HCT116 (cell line): ENCODE results near the gene QRSL1.

Source experiments
- EZH2 ChIP-seq: fragments of 200-600 bp; sonication (generic); IDR thresholded peaks from 2 replicates; pipeline ENCODE4 v1.6.1; 2017; ENCODE audit warnings: antibody characterized with exemption, mixed run types
- MAX ChIP-seq: IDR thresholded peaks from 2 replicates; pipeline ENCODE4 v1.6.1; 2012
- POLR2A ChIP-seq: IDR thresholded peaks from 2 replicates; pipeline ENCODE4 v1.7.0; 2011; ENCODE audit warnings: borderline replicate concordance; ENCODE audit not compliant: insufficient read depth, insufficient read length; ENCODE audit errors: extremely low read depth
- POLR2AphosphoS5 ChIP-seq: IDR thresholded peaks from 2 replicates; pipeline ENCODE4 v1.6.1; 2011; ENCODE audit warnings: mild to moderate bottlenecking, low read depth, low read length, moderate library complexity
- SIN3A ChIP-seq: IDR thresholded peaks from 2 replicates; pipeline ENCODE4 v1.6.1; 2012; ENCODE audit warnings: low read depth
- TF ChIP-seq, protein P1 (sequence below), 3 experiments: fragments of 200-600 bp in 1 of 3; sonication (generic) in 1 of 3; IDR thresholded peaks in 2 of 3; conservative IDR thresholded peaks in 1 of 3; 2 replicates each; pipeline ENCODE4 v1.5.1; 2012 to 2017; ENCODE audit warnings: low read depth in 2 of 3, low read length in 2 of 3, antibody characterized with exemption in 1 of 3, borderline replicate concordance in 1 of 3, control low read depth in 1 of 3, mild to moderate bottlenecking in 1 of 3, mixed read lengths in 1 of 3, mixed run types in 1 of 3, moderate library complexity in 1 of 3; ENCODE audit not compliant: insufficient read depth in 1 of 3

DNA sequence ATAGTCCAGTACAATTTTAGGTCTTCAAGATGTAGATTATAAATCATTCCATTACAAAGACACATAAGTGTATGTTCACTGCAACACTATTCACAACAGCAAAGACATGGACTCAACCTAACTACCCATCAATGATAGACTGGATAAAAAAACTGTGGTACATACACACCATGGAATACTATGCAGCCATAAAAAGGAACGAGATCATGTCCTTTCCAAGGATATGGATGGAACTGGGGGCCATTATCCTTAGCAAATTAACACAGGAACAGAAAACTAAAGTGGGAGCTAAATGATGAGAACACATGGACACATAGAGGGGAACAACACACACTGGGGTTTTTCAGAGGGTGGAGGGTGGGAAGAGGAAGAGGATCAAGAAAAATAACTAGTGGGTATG lies 6.3 kb upstream of the QRSL1 start:
- TF ChIP-seq MAX, result no peak
- TF ChIP-seq, protein P1, sequence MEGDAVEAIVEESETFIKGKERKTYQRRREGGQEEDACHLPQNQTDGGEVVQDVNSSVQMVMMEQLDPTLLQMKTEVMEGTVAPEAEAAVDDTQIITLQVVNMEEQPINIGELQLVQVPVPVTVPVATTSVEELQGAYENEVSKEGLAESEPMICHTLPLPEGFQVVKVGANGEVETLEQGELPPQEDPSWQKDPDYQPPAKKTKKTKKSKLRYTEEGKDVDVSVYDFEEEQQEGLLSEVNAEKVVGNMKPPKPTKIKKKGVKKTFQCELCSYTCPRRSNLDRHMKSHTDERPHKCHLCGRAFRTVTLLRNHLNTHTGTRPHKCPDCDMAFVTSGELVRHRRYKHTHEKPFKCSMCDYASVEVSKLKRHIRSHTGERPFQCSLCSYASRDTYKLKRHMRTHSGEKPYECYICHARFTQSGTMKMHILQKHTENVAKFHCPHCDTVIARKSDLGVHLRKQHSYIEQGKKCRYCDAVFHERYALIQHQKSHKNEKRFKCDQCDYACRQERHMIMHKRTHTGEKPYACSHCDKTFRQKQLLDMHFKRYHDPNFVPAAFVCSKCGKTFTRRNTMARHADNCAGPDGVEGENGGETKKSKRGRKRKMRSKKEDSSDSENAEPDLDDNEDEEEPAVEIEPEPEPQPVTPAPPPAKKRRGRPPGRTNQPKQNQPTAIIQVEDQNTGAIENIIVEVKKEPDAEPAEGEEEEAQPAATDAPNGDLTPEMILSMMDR (IDR thresholded peaks at IDR 0.05 in 2 of 3, conservative IDR thresholded peaks at IDR 0.05 in 1 of 3; ENCODE audit: borderline replicate concordance in 1 of 3, insufficient read depth in 1 of 3, low read depth in 2 of 3, low read length in 2 of 3), result no peak
- no peak for TF ChIP-seq SIN3A
- no peak for TF ChIP-seq EZH2
- no peak for TF ChIP-seq POLR2AphosphoS5
- no peak for TF ChIP-seq POLR2A
